Tibial nerve (tissue), 4 donors: ENCODE results near the gene NRSN2.

ENCODE experiments used
- CTCF ChIP-seq, 5 experiments: fragments of 200-600 bp in 3 of 5; fragments of 450-650 bp in 2 of 5; sonication (generic) in 3 of 5; IDR thresholded peaks; one replicate each; pipeline ENCODE4 v1.5.1; 2016 to 2019; ENCODE audit warnings: antibody characterized with exemption in 5 of 5, mild to moderate bottlenecking in 3 of 5, moderate library complexity in 2 of 5
- EP300 ChIP-seq, 2 donors: sonication (generic); formaldehyde crosslinking; IDR thresholded peaks; one replicate each; pipeline ENCODE4 v1.6.1; 2017; ENCODE audit warnings: antibody characterized with exemption in 2 of 2, mild to moderate bottlenecking in 1 of 2

DNA sequence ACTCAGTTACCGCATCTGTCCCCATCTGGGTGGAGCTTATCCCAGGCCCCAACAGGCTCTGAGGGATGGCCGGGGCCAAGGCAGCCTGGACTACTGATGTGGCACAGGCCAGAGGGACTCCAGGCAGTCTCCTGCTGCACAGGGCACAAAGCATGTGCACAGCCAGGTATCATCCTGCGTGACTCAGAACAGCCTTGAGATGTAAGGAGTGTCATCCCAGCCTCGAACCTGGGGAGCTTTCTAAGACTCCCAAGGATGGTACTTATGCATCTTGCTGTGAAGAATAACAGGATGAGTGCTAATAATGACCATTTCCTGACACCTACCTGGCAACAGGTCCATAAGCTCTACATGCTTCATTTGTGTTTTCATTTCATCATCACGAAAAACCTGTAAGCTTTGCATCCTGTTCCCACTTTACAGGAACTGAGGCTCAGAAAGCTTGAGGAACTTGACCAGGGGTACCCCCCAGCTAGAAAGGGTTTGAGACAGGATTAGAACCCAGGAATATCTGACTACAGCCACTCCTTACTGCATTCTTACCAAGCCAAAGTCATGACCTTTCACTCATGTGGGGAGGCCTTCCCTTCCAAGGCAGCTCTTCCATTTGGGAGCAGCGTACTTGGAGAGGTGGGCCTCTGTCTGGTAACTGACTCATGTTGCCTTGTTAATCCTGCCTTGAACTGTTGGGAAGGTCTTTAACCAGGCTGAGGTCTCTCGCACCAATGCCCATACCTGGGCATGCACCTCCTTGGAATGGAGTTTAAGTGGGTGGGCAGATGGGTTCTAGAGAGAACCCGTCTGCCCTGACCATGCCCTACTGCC, 35.6 kb downstream of the NRSN2 start:
- TF ChIP-seq CTCF (IDR thresholded peaks at IDR 0.05) (no peak), EP300 (IDR thresholded peaks at IDR 0.05) (no peak)
